ENCODE results near the gene KCNQ2.

Gene KCNQ2

DNA sequence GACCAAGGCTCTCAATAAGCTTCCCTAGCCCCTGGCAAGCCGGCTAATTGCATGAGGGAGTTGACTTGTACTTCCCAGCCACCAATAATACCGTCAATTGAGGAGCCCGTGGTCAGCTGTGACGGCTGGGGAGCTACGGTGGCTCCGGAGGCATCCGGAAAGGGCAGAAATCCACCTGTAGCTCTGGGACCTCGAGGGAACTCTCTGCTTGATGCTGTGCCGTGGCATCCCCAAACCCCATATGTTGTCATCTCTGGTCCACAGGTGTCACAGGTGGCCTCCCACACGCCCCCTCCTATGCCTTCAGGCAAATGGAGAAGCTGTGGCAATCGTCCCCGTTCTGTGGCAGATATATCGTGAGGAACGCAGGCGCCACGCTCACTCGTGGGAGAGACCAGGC is 5.5 kb upstream of the KCNQ2 start:
- Mint-ChIP-seq H3K4me3 (no peak overlapping the region), H3K36me3 (ENCODE audit: low read depth) (no peaks in the 10 kb centered on the region), H3K27ac (no peak overlapping the region), H3K9me3 (no peaks in the 10 kb centered on the region), H3K4me1 (ENCODE audit: low read depth) (no peaks in the 10 kb centered on the region), H3K27me3 (peaks cover 76% of the 10 kb centered on the region)
- intact Hi-C loops (cut with micrococcal nuclease), result no loop called here

- intact Hi-C loops (cut with micrococcal nuclease), result no loop called here
- no peaks in the 10 kb centered on the region for H3K36me3 Mint-ChIP-seq (ENCODE audit: low read depth)
- H3K4me3 Mint-ChIP-seq, result no peak overlapping the region
- H3K27ac Mint-ChIP-seq, result no peak overlapping the region
- no peaks in the 10 kb centered on the region for H3K4me1 Mint-ChIP-seq (ENCODE audit: low read depth)
- peaks cover 71% of the 10 kb centered on the region for H3K27me3 Mint-ChIP-seq
- no peaks in the 10 kb centered on the region for H3K9me3 Mint-ChIP-seq
Observed at GRCh38 chr20:63477061-63477616, 4.7 kb upstream of the KCNQ2 start.

DNA sequence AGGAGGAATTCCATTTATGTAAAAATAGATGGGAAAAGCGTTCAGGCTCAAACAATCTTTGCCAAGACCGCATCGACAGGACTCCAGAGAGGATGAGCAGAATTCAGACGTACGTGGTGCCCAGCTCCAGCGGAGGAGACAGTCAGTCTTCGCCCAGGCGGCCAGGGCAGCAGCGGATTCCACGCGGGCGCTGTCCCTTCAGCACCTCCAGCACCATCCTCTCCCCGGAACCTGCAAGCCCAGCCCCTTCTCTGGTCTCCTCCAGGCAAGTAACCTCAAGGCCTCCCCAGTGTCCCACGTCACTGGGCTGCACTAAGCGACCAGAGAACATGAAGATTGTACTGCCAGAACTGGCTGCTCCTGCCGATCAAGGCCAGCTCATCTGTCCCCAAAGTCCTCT is 2.8 kb upstream of the KCNQ2 start:
- intact Hi-C loops (cut with micrococcal nuclease), result no loop called here
- peaks cover 74% of the 10 kb centered on the region for H3K27me3 Mint-ChIP-seq
- H3K27ac Mint-ChIP-seq, result no peak overlapping the region
- H3K9me3 Mint-ChIP-seq, result no peaks in the 10 kb centered on the region
- H3K4me3 Mint-ChIP-seq, result no peak overlapping the region
- no peaks in the 10 kb centered on the region for H3K36me3 Mint-ChIP-seq (ENCODE audit: low read depth)
- no peaks in the 10 kb centered on the region for H3K4me1 Mint-ChIP-seq (ENCODE audit: low read depth)

DNA sequence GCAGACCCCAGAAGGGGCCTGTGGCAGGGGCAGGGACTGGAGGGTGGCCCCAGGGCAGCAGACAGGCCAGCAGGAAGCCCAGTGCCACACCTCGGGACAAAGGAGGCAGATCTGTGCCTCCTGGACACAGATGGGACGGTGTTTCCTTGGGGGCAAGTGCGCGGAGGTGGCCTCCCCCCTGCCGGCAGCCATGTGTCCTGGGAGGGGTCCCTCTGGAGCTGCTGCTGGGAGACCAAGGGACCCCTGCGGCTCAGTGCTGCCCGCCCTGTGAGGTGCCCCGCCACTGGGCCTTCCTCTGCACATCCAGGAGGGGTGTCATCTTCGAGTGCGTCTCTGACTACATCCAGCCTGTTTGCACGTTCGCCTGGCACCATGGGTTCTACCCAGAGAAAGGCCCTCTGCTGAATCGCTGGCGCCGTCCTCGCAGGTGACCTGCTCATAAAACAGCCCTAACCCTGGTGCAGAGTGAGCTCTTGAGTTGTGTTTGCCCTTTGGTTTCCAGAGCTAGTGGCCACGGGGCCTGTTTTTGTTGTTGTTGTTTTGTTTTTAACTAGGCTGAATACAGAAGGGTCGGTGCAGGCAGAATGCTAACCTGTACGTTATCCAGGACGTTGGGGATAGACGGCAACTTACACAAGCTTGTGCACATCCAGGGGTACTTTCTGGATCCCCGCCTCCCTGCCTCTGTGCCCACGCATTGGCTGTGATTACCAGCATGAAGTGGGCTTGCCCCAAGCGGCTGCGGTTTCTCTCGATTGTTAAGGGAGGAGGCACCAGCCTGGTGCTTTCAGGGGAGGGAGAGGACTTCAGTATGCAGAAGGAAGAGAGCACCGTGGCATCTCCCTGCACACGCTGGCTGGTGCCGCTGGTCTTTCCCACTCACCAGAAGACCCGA is 1.3 kb upstream of the KCNQ2 start:
- H3K27ac Mint-ChIP-seq, result no peak overlapping the region
- H3K9me3 Mint-ChIP-seq, result no peaks in the 10 kb centered on the region
- H3K27me3 Mint-ChIP-seq, result peaks cover 81% of the 10 kb centered on the region

GRCh38 chr20:63472862-63473390 is 471 bp upstream of the KCNQ2 start:
- no peaks in the 10 kb centered on the region for H3K9me3 Mint-ChIP-seq
- H3K27ac Mint-ChIP-seq, result no peak overlapping the region
- no peaks in the 10 kb centered on the region for H3K36me3 Mint-ChIP-seq (ENCODE audit: low read depth)
- no peak overlapping the region for H3K4me3 Mint-ChIP-seq
- intact Hi-C loops (cut with micrococcal nuclease), result no loop called here
- H3K27me3 Mint-ChIP-seq, result peaks cover 77% of the 10 kb centered on the region
- no peaks in the 10 kb centered on the region for H3K4me1 Mint-ChIP-seq (ENCODE audit: low read depth)

More for the DNA sequence above, 1.3 kb upstream of the KCNQ2 start:
- Mint-ChIP-seq H3K36me3 (ENCODE audit: low read depth) (no peaks in the 10 kb centered on the region), H3K4me3 (no peak overlapping the region), H3K4me1 (ENCODE audit: low read depth) (no peaks in the 10 kb centered on the region)
- intact Hi-C loops (cut with micrococcal nuclease), result no loop called here

- H3K4me1 Mint-ChIP-seq (ENCODE audit: low read depth), result no peaks in the 10 kb centered on the region
- H3K27ac Mint-ChIP-seq, result no peak overlapping the region
- H3K36me3 Mint-ChIP-seq (ENCODE audit: low read depth), result no peaks in the 10 kb centered on the region
- no peak overlapping the region for H3K4me3 Mint-ChIP-seq
- no peaks in the 10 kb centered on the region for H3K9me3 Mint-ChIP-seq
- intact Hi-C loops (cut with micrococcal nuclease), result no loop called here
- peaks cover 69% of the 10 kb centered on the region for H3K27me3 Mint-ChIP-seq
Observed at GRCh38 chr20:63471717-63471980, 806 bp downstream of the KCNQ2 start.

DNA sequence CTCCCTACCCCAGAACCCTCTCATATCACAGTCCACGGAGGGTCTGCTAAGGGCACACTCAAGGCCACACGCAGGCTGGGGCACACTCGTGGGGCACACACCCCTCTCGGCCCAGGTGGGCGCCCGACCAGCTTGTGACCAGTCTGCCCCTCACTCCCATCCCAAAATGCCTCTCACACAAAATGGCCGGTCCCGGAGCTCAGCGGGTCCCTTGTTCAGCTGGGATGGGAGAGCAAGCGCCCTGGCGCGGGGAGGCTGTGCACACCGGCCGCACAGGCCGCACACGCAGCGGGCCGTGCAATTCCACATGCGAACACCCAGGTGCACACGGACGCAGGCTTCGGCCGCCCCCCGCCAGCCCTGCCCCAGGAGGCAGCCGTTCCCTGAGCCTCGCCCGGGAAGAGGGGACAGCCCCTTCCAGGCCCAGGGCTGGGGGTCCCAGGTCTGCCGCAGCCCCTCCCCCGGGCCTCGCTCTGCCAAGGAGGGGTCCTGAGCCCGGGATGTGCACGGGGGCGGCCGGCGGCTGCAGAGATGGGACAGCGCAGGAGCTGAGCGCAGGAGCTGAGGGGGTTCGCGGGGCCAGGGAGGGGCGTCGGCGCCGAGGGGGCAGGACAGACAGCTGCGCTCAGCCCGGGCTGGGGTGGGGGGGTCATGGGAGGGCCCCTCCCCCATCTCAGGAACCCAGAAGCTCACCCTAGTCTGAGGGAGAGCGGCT is 1.3 kb downstream of the KCNQ2 start:
- H3K27ac Mint-ChIP-seq, result no peak overlapping the region
- H3K9me3 Mint-ChIP-seq, result no peaks in the 10 kb centered on the region
- no peaks in the 10 kb centered on the region for H3K36me3 Mint-ChIP-seq (ENCODE audit: low read depth)
- no peaks in the 10 kb centered on the region for H3K4me1 Mint-ChIP-seq (ENCODE audit: low read depth)
- H3K27me3 Mint-ChIP-seq, result peaks cover 65% of the 10 kb centered on the region
- H3K4me3 Mint-ChIP-seq, result no peak overlapping the region
- intact Hi-C loops (cut with micrococcal nuclease), result no loop called here

DNA sequence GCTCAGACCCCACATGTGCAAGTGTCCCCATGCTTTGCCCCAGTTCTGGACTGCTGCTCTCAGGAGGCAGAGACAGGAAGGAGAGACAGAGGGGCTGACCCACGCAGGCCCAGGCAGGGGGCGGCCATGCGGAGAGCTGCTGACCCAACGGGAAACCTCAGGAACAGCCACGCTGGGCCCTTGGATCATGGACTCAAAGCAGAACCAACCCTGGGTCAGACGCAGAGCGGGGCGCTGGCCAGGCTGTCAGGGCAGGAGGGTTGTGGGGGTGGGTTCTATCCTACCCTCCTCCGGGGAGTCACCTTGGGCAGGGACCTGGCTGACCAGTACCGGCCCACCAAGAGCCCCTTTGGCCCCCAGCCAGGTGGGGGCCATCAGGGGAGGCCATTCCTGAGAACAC is 2.0 kb downstream of the KCNQ2 start:
- intact Hi-C loops (cut with micrococcal nuclease), result no loop called here
- Mint-ChIP-seq H3K27me3 (peaks cover 60% of the 10 kb centered on the region), H3K4me1 (ENCODE audit: low read depth) (no peaks in the 10 kb centered on the region), H3K9me3 (no peaks in the 10 kb centered on the region), H3K4me3 (no peak overlapping the region), H3K27ac (no peak overlapping the region), H3K36me3 (ENCODE audit: low read depth) (no peaks in the 10 kb centered on the region)

DNA sequence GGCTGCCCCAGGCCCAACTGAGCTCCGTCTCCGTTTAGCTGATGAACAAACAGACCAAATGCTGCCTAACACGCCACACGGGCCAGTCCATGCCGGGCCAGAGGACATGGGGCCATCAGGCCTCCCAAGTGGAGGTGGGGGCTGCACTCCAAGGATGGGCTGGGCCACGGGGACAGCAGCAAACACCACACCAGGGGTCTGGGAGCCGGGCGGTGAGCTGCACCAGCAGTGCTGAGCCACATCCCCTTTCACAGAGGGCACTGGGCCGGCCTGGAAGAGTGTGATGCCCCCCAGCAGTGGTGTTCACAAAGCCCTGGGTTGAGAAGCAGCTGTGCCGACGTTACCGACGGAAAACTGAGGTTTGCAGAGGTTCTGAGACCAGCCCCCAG is 2.7 kb downstream of the KCNQ2 start:
- Mint-ChIP-seq H3K9me3 (no peaks in the 10 kb centered on the region), H3K4me3 (no peak overlapping the region), H3K4me1 (ENCODE audit: low read depth) (no peaks in the 10 kb centered on the region), H3K27ac (no peak overlapping the region), H3K36me3 (ENCODE audit: low read depth) (no peaks in the 10 kb centered on the region), H3K27me3 (peaks cover 55% of the 10 kb centered on the region)
- intact Hi-C loops (cut with micrococcal nuclease), result no loop called here

- intact Hi-C loops (cut with micrococcal nuclease), result no loop called here
- Mint-ChIP-seq H3K27me3 (peaks cover 54% of the 10 kb centered on the region), H3K4me1 (ENCODE audit: low read depth) (no peaks in the 10 kb centered on the region), H3K27ac (no peak overlapping the region), H3K4me3 (no peak overlapping the region), H3K36me3 (ENCODE audit: low read depth) (no peaks in the 10 kb centered on the region), H3K9me3 (no peaks in the 10 kb centered on the region)
Observed at GRCh38 chr20:63469019-63469712, 3.3 kb downstream of the KCNQ2 start.

DNA sequence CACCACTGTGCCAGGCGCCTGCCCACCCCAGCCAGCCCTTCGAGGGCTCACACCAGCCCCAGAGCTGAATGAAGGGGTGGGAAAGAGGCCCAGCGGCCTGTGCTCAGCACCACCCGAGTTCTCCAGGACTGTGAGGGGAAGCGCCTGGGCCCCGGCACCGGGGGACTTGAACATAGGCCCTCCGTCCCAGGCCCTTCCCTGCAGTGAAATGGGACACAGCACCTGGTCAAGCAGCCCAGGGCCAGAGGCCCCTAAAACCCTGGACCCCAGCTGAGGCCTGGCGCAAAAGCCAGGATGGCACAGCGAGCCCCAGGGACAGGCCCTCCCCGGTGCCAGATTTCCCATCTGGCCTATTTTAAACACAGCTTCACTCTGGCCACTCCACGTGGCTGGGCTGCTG is 4.0 kb downstream of the KCNQ2 start:
- Mint-ChIP-seq H3K27ac (no peak overlapping the region), H3K9me3 (no peaks in the 10 kb centered on the region), H3K4me3 (no peak overlapping the region), H3K36me3 (ENCODE audit: low read depth) (no peaks in the 10 kb centered on the region), H3K27me3 (peaks cover 51% of the 10 kb centered on the region), H3K4me1 (ENCODE audit: low read depth) (no peaks in the 10 kb centered on the region)
- intact Hi-C loops (cut with micrococcal nuclease), result no loop called here

- Mint-ChIP-seq H3K27ac (no peak overlapping the region), H3K4me3 (no peak overlapping the region), H3K9me3 (no peaks in the 10 kb centered on the region), H3K27me3 (peaks cover 47% of the 10 kb centered on the region), H3K36me3 (ENCODE audit: low read depth) (no peaks in the 10 kb centered on the region), H3K4me1 (ENCODE audit: low read depth) (no peaks in the 10 kb centered on the region)
- intact Hi-C loops (cut with micrococcal nuclease), result no loop called here
Observed at GRCh38 chr20:63467294-63468083, 5.0 kb downstream of the KCNQ2 start.

DNA sequence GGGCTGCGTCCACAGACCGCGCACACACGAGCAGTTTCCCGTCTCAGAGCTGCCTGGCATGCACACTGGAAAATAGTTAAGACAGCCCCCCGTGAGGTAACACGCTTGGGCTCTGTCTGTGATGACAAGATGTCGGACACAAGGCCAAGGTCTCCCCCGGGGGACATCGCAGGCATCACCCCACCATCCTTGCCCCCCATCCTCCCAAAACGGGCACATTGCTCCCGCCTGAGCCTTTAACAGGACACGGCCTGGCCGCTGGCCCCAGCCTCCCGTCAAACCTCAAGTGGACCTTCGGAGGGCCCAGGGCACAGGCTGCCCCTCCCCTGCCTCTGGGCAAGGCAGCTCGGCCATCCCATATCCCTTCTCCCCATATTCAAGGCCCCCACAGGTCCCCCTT is 5.6 kb downstream of the KCNQ2 start:
- Mint-ChIP-seq H3K4me1 (ENCODE audit: low read depth) (no peaks in the 10 kb centered on the region), H3K27ac (no peak overlapping the region), H3K4me3 (no peak overlapping the region), H3K27me3 (peaks cover 46% of the 10 kb centered on the region), H3K36me3 (ENCODE audit: low read depth) (no peaks in the 10 kb centered on the region), H3K9me3 (no peaks in the 10 kb centered on the region)
- intact Hi-C loops (cut with micrococcal nuclease), result no loop called here
